GM21737 (cell line): ENCODE measurements around the gene RASGRF2.
"Not testable (repeated sequence)": the region's sequence is repeated elsewhere in the genome, so short reads cannot be mapped to it uniquely, and the experiment has no call there.

ENCODE experiments used
- ATAC-seq: cut with Tn5 transposase; IDR thresholded peaks from one replicate; pipeline ENCODE4 v1.9.1; 2021; ENCODE audit warnings: mild to moderate bottlenecking, moderate library complexity; ENCODE audit not compliant: unreplicated experiment

Gene RASGRF2

GRCh38 chr5:81268521-81269196 lies 308.5 kb downstream of the RASGRF2 start:
- ATAC-seq = no peak

GRCh38 chr5:81269751-81270393 lies 309.7 kb downstream of the RASGRF2 start:
- no peak for ATAC-seq

GRCh38 chr5:81270394-81271027 lies 310.3 kb downstream of the RASGRF2 start:
- not testable (repeated sequence) for ATAC-seq
